IPS DF 6.9 (cell line): ENCODE data around the gene NME3.

Experiments
- DNase-seq: peaks from one replicate; pipeline ENCODE4 v3.0.0-alpha.2; 2013; ENCODE audit warnings: low read depth, low spot score
- H3K27ac ChIP-seq: one replicate; pipeline ENCODE4 v1.5.1; 2013; ENCODE audit warnings: low read length, control low read depth
- H3K27me3 ChIP-seq: 2 replicates; pipeline ENCODE4 v1.6.1; 2013; ENCODE audit warnings: mild to moderate bottlenecking, low read length; ENCODE audit not compliant: control insufficient read depth, insufficient read depth
- H3K36me3 ChIP-seq: 2 replicates; pipeline ENCODE4 v1.6.1; 2013; ENCODE audit warnings: low read length; ENCODE audit not compliant: control insufficient read depth, insufficient read depth
- H3K4me1 ChIP-seq: 2 replicates; pipeline ENCODE4 v1.6.1; 2013; ENCODE audit warnings: low read length; ENCODE audit not compliant: control insufficient read depth, insufficient read depth
- H3K4me3 ChIP-seq: 2 replicates; pipeline ENCODE4 v1.5.1; 2013; ENCODE audit warnings: mild to moderate bottlenecking, low read length
- H3K9me3 ChIP-seq: 2 replicates; pipeline ENCODE4 v1.6.1; 2013; ENCODE audit warnings: low read length, inconsistent platforms; ENCODE audit not compliant: control insufficient read depth, insufficient read depth
- WGBS: extraction: QIAGEN DNeasy Blood & Tissue Kit; methylation state at CpG from one replicate; pipeline ENCODE4 v1.1.7; 2013; ENCODE audit warnings: mixed read lengths, missing lambda C conversion rate; ENCODE audit not compliant: insufficient read length, insufficient coverage; 5-methylcytosine and 5-hydroxymethylcytosine counted together

The NME3 gene

DNA sequence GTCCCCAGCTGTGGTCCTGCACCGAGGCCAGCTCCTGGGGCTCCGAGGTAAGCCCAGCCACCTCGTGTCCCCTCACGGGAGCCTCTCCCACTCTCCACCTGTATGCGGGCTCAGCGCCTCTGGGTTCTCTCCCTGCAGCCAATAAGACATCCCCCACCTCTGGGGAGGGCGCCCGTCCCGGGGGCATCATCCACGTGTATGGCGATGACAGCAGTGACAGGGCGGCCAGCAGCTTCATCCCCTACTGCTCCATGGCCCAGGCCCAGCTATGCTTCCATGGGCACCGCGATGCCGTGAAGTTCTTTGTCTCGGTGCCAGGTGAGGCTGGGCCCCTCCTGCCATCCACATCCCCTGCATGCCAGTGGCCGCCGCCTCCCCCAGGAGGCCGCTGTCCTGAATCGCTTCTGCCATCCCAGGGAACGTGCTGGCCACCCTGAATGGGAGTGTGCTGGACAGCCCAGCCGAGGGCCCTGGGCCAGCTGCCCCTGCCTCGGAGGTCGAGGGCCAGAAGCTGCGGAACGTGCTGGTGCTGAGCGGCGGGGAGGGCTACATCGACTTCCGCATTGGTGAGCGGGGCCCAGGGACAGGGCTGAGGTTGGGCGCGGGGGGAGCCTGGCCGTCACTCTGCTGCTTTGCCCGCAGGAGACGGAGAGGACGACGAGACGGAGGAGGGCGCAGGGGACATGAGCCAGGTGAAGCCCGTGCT is 3.1 kb downstream of the NME3 start:
- no CpG with 5 or more reads among the region's 41 CpGs for WGBS
- H3K36me3 ChIP-seq: peaks cover 24% of the 10 kb centered on the region

DNA sequence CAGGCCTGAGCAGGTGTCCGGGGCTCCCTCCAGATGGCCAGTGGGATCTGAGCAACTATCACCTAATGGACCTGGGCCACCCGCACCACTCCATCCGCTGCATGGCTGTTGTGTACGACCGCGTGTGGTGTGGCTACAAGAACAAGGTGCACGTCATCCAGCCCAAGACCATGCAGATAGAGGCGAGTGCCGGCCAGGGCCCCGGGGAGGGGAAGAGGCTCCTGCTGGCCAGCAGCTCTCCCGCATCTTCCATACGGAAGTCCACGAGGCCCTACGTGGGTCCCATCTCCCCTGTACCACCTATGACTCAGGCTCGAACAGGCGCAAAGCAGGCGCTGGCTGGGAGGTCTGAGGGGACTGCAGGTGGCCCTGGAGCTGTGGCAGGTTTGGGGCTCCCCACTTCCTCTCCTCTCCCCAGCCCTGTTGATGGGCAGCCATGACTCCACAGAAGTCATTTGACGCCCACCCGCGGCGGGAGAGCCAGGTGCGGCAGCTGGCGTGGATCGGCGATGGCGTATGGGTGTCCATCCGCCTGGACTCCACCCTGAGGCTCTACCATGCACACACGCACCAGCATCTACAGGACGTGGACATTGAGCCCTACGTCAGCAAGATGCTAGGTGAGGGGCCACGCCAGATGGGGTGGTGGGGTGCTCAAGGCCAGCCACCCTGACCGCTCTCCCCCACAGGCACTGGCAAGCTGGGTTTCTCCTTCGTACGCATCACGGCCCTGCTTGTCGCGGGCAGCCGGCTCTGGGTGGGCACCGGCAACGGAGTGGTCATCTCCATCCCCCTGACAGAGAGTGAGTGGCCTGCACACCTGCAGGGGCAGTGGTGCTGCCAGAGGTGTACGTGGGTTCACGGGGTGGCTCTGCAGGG is 4.0 kb downstream of the NME3 start:
- no peaks in the 10 kb centered on the region for H3K27me3 ChIP-seq
- no CpG with 5 or more reads among the region's 42 CpGs for WGBS
- peaks cover 4% of the 10 kb centered on the region; the same call in 1 of the 2 replicates for H3K4me1 ChIP-seq
- H3K27ac ChIP-seq: no peak overlapping the region
- no peaks in the 10 kb centered on the region for H3K9me3 ChIP-seq
- H3K36me3 ChIP-seq: peaks cover 24% of the 10 kb centered on the region
- H3K4me3 ChIP-seq: no peak overlapping the region
- DNase-seq: no peak

More for the DNA sequence above, 3.1 kb downstream of the NME3 start:
- no peaks in the 10 kb centered on the region for H3K27me3 ChIP-seq
- DNase-seq: no peak
- H3K4me1 ChIP-seq: peaks cover 3% of the 10 kb centered on the region; the same call in 1 of the 2 replicates
- H3K4me3 ChIP-seq: no peak overlapping the region
- no peaks in the 10 kb centered on the region for H3K9me3 ChIP-seq
- H3K27ac ChIP-seq: no peak overlapping the region

DNA sequence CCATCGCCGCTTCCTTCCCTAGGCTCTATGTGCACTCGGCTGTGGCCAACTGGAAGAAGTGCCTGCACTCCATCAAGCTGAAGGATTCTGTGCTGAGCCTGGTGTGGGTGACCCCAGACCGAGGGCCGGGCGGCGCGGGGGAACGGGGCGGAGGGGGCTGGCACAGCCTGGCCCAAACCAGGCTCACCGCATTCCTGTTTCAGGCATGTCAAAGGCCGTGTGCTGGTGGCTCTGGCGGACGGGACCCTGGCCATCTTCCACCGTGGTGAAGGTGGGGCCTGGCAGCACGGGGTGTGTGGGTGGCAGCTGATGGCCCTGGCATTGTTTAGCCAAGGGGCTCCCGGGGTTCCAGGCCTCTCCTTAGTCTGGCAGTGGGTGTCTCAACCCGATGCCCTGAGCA is 4.6 kb downstream of the NME3 start:
- H3K9me3 ChIP-seq: no peaks in the 10 kb centered on the region
- no peaks in the 10 kb centered on the region for H3K27me3 ChIP-seq
- DNase-seq: no peak
- H3K4me3 ChIP-seq: no peak overlapping the region
- peaks cover 4% of the 10 kb centered on the region; the same call in 1 of the 2 replicates for H3K4me1 ChIP-seq
- H3K36me3 ChIP-seq: peaks cover 27% of the 10 kb centered on the region
- H3K27ac ChIP-seq: no peak overlapping the region
- WGBS: no CpG with 5 or more reads among the region's 18 CpGs

DNA sequence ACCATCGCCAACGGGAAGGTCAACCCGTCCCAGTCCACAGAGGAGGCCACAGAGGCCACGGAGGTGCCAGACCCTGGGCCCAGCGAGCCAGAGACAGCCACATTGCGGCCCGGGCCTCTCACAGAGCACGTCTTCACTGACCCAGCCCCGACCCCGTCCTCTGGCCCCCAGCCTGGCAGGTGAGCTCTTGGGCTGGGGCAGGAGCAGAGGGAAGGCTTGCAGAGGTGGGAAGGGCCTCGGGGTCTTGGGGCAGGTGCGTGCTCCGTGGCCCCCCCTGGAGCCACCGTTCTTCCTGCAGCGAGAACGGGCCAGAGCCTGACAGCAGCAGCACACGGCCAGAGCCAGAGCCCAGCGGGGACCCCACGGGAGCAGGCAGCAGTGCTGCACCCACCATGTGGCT is 5.1 kb downstream of the NME3 start:
- Histone ChIP-seq H3K4me3 (no peak overlapping the region), H3K4me1 (peaks cover 4% of the 10 kb centered on the region; the same call in 1 of the 2 replicates), H3K27me3 (no peaks in the 10 kb centered on the region), H3K9me3 (no peaks in the 10 kb centered on the region), H3K27ac (no peak overlapping the region), H3K36me3 (peaks cover 27% of the 10 kb centered on the region)
- no CpG with 5 or more reads among the region's 19 CpGs for WGBS
- DNase-seq: no peak

DNA sequence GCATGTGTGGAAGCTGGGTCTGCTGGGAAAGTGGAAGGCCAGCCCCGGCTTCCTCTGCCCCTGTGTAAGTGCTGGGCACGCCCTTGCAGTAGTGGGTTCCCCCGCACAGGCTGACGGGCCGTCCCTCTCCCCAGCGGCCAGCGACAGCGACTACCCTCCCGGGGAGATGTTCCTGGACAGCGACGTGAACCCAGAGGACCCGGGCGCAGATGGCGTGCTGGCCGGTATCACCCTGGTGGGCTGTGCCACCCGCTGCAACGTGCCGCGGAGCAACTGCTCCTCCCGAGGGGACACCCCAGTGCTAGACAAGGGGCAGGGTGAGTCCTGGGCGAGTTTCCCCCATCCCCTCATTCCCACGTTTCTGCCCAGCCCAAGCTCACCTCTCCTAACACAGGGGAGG is 5.5 kb downstream of the NME3 start:
- no peaks in the 10 kb centered on the region for H3K27me3 ChIP-seq
- no CpG with 5 or more reads among the region's 22 CpGs for WGBS
- DNase-seq: no peak
- H3K27ac ChIP-seq: no peak overlapping the region
- H3K9me3 ChIP-seq: no peaks in the 10 kb centered on the region
- no peak overlapping the region for H3K4me3 ChIP-seq
- peaks cover 27% of the 10 kb centered on the region for H3K36me3 ChIP-seq
- H3K4me1 ChIP-seq: peaks cover 4% of the 10 kb centered on the region; the same call in 1 of the 2 replicates

DNA sequence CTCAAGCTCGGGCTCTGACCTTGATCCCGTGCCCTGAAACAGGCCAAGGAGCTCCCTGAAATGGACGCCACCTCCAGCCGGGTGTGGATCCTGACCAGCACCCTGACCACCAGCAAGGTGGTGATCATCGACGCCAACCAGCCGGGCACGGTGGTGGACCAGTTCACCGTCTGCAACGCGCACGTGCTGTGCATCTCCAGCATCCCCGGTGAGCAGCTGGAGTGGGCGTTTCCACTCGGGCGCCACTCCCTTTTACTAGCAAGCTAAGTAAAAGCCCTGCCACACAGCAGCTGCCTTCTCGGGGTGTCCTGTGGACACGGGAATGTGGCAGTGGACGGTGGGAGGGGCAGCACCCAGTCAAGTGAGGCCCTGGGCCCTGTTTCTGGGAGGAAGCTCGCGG is 6.4 kb downstream of the NME3 start:
- Histone ChIP-seq H3K27ac (no peak overlapping the region), H3K27me3 (no peaks in the 10 kb centered on the region), H3K4me3 (no peak overlapping the region), H3K4me1 (peaks cover 4% of the 10 kb centered on the region; the same call in 1 of the 2 replicates), H3K36me3 (peaks cover 27% of the 10 kb centered on the region), H3K9me3 (no peaks in the 10 kb centered on the region)
- no CpG with 5 or more reads among the region's 21 CpGs for WGBS
- DNase-seq: no peak

DNA sequence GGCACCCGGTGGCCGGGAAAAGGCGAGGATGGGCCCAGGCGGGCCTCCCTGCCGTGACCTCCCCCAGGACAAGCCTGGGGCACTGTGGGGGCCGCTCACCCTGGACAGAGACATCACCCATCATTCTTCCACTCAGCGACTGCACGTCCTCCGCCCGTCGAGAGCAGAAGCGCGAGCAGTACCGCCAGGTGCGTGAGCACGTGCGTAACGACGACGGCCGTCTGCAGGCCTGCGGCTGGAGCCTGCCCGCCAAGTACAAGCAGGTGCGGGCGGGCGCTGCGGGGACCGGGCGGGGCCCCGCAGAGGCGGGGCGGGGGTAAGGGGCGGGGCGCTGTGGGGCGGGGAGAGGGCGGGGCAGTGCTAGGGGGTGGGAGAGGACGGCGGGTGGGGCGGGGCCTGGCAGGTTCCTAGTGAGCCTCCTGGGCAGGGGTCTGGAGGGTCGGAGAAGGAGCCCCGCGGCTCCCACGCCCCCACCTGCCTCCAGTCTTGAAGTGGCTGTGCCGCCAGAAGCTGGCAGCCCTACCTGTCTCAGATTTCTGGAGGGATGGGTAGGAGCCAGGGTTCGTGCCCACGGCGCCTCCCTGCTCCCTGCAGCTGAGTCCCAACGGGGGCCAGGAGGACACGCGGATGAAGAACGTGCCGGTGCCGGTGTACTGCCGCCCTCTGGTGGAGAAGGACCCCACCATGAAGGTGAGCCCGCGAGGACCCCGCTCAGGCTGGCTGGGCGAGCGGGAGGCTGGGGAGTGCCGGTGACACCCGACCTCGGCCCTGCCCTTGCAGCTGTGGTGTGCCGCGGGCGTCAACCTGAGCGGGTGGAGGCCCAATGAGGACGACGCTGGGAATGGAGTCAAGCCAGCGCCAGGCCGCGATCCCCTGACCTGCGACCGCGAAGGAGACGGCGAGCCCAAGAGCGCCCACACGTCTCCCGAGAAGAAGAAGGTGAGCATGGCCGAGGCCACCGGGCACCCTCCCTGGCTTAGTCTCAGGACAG is 7.5 kb downstream of the NME3 start:
- DNase-seq: no peak
- peaks cover 23% of the 10 kb centered on the region for H3K36me3 ChIP-seq

DNA sequence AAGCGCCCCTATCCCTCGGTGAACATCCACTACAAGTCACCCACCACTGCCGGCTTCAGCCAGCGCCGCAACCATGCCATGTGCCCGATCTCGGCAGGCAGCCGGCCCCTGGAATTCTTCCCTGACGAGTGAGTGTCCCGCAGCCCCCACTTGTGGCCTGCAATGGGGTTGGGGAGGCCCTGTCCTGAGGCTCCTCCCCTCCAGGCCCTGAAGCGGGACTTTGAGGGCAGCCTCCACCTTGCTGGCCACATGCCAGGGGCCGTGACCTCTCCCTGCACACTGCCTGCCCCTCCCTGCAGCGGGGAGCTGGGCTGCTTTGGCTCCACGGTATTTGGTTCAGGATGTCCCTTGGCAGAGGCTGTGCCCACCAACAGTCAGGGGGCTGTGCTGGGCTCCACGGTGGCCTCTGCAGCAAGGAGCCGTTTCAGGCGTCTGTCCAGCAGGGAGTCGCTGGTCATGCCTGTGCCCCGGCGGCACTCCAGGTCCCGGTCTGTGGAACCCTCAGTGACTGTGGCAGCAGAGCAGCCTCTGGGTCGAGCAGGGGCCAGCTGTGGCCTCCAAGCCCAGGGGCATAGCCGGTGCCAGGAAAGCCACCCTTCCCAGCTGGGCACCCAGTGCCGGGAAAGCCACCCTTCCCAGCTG is 8.3 kb downstream of the NME3 start:
- no peak overlapping the region for H3K27ac ChIP-seq
- H3K9me3 ChIP-seq: no peaks in the 10 kb centered on the region
- no CpG with 5 or more reads among the region's 24 CpGs for WGBS
- H3K27me3 ChIP-seq: no peaks in the 10 kb centered on the region
- H3K4me1 ChIP-seq: peaks cover 4% of the 10 kb centered on the region; the same call in 1 of the 2 replicates
- no peak for DNase-seq
- no peak overlapping the region for H3K4me3 ChIP-seq
- H3K36me3 ChIP-seq: peaks cover 17% of the 10 kb centered on the region

More for the DNA sequence above, 7.5 kb downstream of the NME3 start:
- H3K9me3 ChIP-seq: no peaks in the 10 kb centered on the region
- H3K27me3 ChIP-seq: no peaks in the 10 kb centered on the region
- H3K27ac ChIP-seq: no peak overlapping the region
- no CpG with 5 or more reads among the region's 81 CpGs for WGBS
- H3K4me3 ChIP-seq: peak overlapping the region; percentile 23; the same call in 1 of the 2 replicates
- peaks cover 4% of the 10 kb centered on the region; the same call in 1 of the 2 replicates for H3K4me1 ChIP-seq

DNA sequence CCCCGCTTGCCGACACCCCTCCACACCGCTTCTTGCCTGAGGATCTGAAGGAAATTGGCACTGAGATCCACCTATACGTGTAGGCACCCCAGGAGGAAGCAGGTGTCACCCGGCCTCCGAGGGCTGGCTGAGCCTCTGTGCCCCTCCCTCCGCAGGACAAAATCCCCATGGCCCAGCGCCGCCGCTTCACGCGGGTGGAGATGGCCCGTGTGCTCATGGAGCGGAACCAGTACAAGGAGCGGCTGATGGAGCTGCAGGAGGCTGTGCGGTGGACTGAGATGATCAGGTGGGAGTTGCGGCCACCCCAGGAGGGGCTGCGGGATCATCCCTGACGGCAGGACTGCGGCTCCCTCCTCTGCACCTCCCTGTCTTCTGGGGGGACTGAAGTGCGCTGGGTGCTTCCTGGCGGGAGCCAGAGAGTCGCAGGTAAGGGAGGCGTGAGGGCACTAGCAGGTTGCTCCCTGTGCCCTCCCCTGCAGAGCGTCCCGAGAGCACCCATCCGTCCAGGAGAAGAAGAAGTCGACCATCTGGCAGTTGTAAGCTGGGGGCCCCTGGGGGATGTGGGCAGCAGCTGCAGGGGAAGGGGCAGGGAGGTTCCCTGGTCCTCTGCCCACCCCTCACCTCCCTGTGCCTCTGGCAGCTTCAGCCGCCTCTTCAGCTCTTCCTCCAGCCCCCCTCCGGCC is 9.0 kb downstream of the NME3 start:
- peaks cover 4% of the 10 kb centered on the region; the same call in 1 of the 2 replicates for H3K4me1 ChIP-seq
- H3K9me3 ChIP-seq: no peaks in the 10 kb centered on the region
- no peak overlapping the region for H3K4me3 ChIP-seq
- H3K27me3 ChIP-seq: no peaks in the 10 kb centered on the region
- no peak for DNase-seq
- no CpG with 5 or more reads among the region's 30 CpGs for WGBS
- no peak overlapping the region for H3K27ac ChIP-seq
- H3K36me3 ChIP-seq: peaks cover 17% of the 10 kb centered on the region
